Measurements from ENCODE around the gene TNS3.

Gene TNS3

DNA sequence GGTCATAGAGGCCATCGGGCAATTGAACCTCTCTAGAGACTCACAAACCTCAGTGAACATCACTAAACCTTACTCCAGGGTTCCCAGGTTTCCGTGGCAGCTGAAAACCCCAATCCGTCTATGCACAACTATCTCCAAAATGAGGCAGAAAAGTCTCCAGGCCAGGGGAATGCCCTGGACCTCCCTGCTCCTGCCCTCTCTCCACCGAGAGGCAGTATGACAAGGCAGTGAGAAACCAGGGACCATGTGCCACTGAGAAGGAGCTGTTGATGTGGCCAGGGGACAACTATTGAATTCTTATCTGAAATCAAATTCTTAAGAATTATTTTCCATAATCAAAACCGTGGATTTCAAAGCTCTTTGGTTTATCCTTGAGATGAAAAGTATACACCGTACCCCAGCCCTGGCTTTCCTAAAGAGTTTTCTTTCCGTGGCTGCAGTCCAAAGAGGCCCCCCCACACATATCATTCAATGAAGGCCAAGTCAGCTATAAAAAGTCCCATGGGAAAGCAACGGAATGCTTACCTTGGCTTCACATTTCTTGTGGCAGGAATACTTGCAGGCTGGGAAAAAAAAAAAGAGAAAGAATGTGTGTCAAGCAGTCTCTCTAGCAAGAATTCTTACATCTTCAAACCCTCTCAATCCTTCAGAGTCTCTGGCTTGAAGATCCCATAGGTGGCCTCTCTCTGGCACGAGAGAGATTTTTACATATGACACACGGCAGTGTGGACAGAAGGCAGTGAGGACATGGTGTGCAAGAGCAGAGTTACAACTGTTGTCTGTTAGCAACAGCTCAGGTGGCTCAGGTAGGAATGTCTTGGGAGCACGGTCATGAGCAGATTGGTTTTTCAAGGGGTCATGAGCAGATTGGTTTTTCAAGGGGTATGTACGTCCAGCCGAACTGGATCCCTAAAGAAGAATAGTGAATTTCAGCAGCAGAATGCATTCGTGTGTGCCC, 75.2 kb downstream of the TNS3 start:
- no peak for DNase-seq (ENCODE audit: low read depth)

DNA sequence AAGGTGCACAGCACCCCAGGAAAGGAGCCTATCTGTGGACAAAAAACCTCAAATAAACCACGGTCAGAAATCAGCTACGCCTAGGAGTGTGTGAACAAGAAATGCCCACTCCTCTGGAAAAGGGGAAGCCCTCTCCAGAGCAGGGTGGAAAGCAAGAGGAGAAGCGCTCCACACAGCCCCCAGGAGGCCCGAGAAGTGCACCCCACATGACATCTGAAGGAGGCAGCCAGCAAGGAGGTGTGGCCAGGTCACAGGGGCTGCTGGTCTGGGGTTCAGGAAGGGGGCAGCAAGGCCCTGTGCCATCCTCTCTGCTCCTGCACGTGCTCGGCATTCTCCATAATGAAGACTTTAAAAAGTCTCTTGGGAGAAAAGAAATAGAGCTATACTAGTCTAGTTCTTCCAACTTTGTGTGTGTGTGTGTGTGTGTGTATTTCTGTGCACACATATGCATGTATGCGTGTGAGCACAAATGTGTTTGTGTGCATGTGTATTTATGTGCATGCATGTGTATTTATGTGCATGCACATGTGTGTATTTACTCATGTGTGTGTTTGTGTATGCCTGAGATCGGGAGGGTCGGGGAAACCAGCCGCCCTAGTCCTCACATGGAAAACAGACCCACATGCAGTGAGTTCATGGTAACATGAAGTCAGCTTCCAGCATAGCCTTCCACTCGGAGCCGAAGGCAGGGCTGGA, 76.5 kb downstream of the TNS3 start:
- no peak for DNase-seq (ENCODE audit: low read depth)

GRCh38 chr7:47504551-47505311, 77.2 kb downstream of the TNS3 start:
- no peak for DNase-seq (ENCODE audit: low read depth)

DNA sequence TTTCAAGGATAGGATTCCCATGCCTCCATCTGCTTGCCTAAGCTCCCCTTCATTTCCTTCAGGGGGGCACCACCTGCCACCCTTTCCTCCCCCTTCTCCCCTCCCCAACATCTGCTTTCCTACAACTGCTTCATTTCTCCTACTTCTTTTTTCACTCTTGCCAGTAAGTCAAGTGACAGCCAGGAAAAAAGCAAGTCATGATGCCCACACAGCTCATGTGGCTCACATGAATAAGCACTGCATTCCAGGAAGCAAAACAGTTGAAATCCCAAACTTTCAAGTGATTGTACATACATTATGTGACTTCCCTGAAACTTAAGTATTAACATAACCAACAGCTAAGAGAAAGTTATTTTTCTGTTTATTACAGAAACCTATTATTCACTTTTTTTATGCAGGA, 78.6 kb downstream of the TNS3 start:
- no peak for DNase-seq (ENCODE audit: low read depth)

GRCh38 chr7:47502240-47502877, 79.6 kb downstream of the TNS3 start:
- DNase-seq (ENCODE audit: low read depth): no peak

- DNase-seq (ENCODE audit: low read depth): no peak
These were observed 80.5 kb downstream of the TNS3 start for GRCh38 chr7:47501406-47501805.

DNA sequence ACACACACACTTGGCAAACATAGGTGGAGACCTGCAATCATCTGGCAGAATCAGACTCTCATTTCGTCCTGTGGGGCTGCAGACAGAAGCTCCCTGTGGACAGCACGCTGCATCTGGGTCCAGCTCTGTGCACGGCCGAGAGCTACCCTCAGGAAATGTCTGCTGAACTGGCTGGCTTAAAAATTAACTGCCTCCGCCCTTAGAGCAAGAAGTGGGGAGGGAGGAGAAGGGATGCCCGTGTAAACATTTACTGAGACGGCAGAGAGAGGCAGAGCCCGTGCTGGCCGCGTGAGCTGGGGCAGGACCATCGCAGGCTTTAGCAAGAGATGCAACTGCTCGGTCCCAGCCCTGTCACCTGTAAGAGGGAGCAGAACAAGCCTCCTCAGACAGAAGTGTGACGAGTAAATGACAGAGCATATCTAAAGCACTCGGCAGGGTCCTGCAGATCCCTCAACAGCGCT, 81.8 kb downstream of the TNS3 start:
- no peak for DNase-seq (ENCODE audit: low read depth)

GRCh38 chr7:47498229-47499056, 83.5 kb downstream of the TNS3 start:
- no peak for DNase-seq (ENCODE audit: low read depth)

DNA sequence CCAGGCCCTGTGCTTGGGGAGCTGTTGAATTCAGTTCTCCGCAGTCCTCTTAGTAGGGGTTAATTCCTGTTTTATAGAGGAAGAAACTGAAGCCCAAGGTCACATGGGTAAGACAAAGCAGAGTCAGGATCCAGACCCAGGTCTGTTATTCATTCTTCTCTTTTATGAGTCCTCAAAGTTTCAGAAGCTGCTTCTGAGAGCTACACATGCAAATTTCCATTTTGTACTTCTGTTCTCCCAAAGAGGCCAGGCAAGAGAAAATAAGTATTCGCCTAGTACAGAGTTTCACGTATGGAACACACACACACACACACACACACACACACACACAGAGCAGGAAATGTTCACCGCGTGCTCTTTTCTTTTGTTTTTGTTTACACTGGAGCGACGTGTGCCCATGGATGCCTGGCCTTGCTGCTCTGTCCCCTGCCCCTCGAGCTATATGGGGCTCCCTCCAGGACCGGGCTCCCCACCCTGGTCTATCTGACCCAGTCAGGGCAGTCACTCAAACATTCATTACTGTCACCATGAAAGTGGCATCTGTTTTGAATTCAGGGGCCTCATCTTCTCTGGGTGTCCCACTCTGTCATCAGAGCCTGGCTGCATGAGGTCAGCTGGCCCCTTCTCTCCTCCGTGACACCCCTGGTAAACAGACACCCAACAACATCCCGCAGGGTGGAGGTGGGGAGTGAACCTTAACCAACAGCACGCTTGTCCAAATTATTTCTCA, 84.4 kb downstream of the TNS3 start:
- no peak for DNase-seq (ENCODE audit: low read depth)

GRCh38 chr7:47496666-47497065, 85.2 kb downstream of the TNS3 start:
- DNase-seq (ENCODE audit: low read depth): no peak

- no peak for DNase-seq (ENCODE audit: low read depth)
These were observed 85.8 kb downstream of the TNS3 start for GRCh38 chr7:47496056-47496665.

DNA sequence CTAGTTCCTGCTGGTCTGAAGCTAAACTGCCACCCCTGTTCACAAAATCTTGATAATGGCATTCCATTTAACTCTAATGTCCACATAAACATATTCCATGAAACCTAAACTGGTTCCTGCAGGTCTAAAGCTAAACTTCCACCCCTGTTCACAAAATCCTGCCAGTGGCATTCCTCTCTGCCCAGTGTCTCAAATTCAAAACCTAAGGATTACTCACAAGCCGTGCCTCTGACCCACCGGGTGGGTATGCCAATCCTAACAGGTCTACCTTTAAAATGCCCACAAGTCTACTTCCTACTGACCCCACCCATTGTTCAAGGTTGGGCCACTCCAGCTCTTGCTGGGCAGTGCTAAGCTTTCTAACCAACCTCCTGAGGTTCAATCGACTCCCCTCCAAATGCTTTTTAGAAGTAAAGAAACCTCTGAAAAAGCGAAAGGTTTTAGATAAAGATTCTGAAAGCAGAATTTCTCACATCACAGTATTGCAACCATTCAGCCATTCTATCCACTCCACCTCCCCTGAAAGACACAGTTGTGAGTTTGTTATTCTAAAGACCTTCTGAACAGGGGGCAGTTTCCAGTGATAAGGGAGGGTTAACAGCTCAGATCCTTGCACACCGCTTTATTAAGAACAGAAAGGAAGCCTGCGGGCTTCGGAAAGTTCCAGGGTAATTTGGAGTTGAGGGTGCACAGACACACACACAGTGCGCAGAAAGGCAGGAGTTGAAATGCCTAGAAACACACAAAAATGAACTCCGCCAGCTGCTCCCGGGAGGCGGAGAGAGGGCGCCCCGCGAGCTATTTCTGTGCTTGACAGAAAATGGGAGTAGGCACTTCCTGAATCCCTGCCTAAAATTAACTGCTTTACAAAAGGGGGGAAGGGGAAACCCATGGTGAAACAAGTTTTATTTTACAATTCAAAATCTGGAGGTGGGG, 87.7 kb downstream of the TNS3 start:
- DNase-seq (ENCODE audit: low read depth): no peak

- no peak for DNase-seq (ENCODE audit: low read depth)
These were observed 89.1 kb downstream of the TNS3 start for GRCh38 chr7:47492716-47493325.

GRCh38 chr7:47490501-47491265, 91.2 kb downstream of the TNS3 start:
- DNase-seq (ENCODE audit: low read depth): no peak

GRCh38 chr7:47489624-47490023, 92.3 kb downstream of the TNS3 start:
- no peak for DNase-seq (ENCODE audit: low read depth)

DNA sequence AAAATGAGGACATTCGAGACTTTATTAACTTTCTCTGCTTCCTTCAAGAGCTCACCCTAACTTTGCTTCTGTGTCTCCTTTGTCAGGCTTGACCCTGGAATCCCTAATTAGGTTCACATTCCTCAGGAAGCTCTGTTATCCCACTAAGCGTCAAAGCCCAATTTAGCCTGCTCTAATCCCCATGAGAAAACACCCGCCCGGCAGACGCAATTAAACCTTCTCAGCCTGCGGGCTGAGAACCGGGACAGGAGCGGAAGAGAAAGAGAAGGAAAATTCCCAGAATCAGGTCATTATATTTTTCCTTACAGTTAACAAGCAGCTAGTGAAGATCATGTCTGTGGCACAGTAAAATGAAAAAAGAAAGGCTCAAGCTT, 93.0 kb downstream of the TNS3 start:
- DNase-seq (ENCODE audit: low read depth): no peak

DNA sequence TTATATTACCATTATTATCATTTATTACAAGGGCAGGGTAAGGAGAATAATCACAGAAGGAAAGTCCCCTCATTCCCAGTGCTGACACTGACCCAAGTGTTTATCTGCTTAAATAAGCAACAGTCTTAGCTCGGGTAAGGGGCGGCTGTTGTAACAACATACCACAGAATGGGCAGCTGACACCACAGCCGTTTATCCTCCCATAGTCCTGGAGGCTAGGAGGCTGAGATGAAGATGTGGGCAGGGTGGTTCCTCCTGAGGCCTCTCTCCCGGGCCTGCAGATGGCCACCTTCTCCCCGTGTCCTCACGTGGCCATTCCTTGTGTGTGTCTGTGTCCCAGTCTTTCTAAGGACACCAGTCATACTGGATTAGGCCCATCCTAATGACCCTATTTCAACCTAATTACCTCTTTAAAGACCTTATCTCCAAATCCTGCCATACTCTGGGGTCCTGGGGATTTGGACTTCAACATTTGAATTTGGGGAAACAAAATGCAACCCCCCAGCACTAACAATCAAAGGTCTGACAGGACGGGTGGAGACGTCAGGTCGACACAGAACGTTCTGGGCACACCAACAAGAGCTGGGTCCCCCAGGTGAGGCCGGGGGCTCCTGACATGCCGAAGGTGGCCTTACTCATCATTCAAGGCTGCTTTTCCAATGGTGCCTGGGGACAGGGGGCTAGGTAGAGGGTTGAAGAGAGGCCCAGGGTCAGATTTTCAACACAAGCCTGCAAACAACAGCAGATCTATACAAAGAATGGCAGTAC, 93.5 kb downstream of the TNS3 start:
- DNase-seq (ENCODE audit: low read depth): no peak

Measured in GM04504 (cell line).